GM12878 (cell line): Measurements from ENCODE around the gene PTPRM. TPM values are rescaled to one million over a fixed set of nuclear protein-coding genes. Genes with fewer than 3 reads are reported as not detected.

Source experiments
- ATAC-seq: fragments of 200-7000 bp; cut with Tn5 transposase; 3 replicates; pipeline ENCODE4 v1.9.1; 2020; ENCODE audit warnings: mild to moderate bottlenecking, moderate library complexity
- BruUV-seq: library from RNA; stranded (reverse); fragments of 400-500 nt; replicated peaks from 2 replicates; lab custom pipeline; 2021; lab: Mats Ljungman, UMichigan
- CTCF ChIA-PET: fragments of 300-600 bp; sonication (Branson Sonifier 250); formaldehyde crosslinking; extraction: SDS; loops from one replicate; lab custom pipeline; 2021; ENCODE audit warnings: inconsistent platforms; lab: Yijun Ruan, JAX
- POLR2A ChIA-PET: fragments of 350-600 bp; formaldehyde crosslinking; extraction: SDS; loops from one replicate; lab custom pipeline; 2021; ENCODE audit warnings: inconsistent platforms; lab: Charles Lee
- RAD21 ChIA-PET: fragments of 300-600 bp; sonication (Branson Sonifier 250); formaldehyde crosslinking; loops from one replicate; lab custom pipeline; 2023; ENCODE audit warnings: antibody characterized with exemption; ENCODE audit not compliant: unreplicated experiment; lab: Charles Lee
- SMC1A ChIA-PET: fragments of 300-600 bp; sonication (Branson Sonifier 250); formaldehyde crosslinking; loops from one replicate; lab custom pipeline; 2023; ENCODE audit not compliant: unreplicated experiment, uncharacterized antibody; lab: Charles Lee
- DNase-seq: peaks from one replicate; pipeline ENCODE4 v3.0.0-alpha.2; 2011; ENCODE audit warnings: low read depth, low spot score
- FAIRE-seq: peaks from 3 replicates; lab custom pipeline; 2011; peaks lifted over from hg19 to GRCh38; lab: Jason Lieb, UNC
- H2AFZ ChIP-seq: 2 replicates; pipeline ENCODE4 v1.6.0; 2011; ENCODE audit warnings: low read depth, low read length, control low read depth; ENCODE audit not compliant: control insufficient read depth
- H3K27ac ChIP-seq: 2 replicates; pipeline ENCODE4 v1.5.1; 2011; ENCODE audit warnings: control low read depth; ENCODE audit not compliant: control insufficient read depth, insufficient read depth
- H3K27me3 ChIP-seq, 2 experiments: replicated peaks in 1 of 2; 2 replicates each; pipeline versions ENCODE4 v1.6.0 to v1.6.1; 2011; ENCODE audit warnings: low read length in 1 of 2; ENCODE audit not compliant: control insufficient read depth in 2 of 2, insufficient read depth in 2 of 2
- H3K36me3 ChIP-seq, 2 experiments: 2 replicates each; pipeline ENCODE4 v1.5.1; 2011; ENCODE audit warnings: low read length in 1 of 2; ENCODE audit not compliant: control insufficient read depth in 2 of 2, insufficient read depth in 2 of 2
- H3K4me1 ChIP-seq: 2 replicates; pipeline ENCODE4 v1.6.1; 2011; ENCODE audit warnings: mild to moderate bottlenecking, low read length, moderate library complexity, mixed read lengths; ENCODE audit not compliant: control insufficient read depth, insufficient read depth
- H3K4me2 ChIP-seq: 2 replicates; pipeline ENCODE4 v1.6.0; 2011; ENCODE audit warnings: control low read depth; ENCODE audit not compliant: control insufficient read depth, insufficient read depth
- H3K4me3 ChIP-seq: fragments of 200-600 bp; sonication (generic); 2 replicates; pipeline ENCODE4 v1.5.1; 2016
- H3K79me2 ChIP-seq: 2 replicates; pipeline ENCODE4 v1.6.0; 2011; ENCODE audit warnings: low read length; ENCODE audit not compliant: control insufficient read depth, insufficient read depth
- H3K9ac ChIP-seq: 2 replicates; pipeline ENCODE4 v1.8.0; 2011; ENCODE audit warnings: low read length, control low read depth, mixed read lengths; ENCODE audit not compliant: control insufficient read depth, insufficient read depth
- H3K9me3 ChIP-seq: replicated peaks from 3 replicates; pipeline ENCODE4 v1.5.1; 2011; ENCODE audit warnings: mild to moderate bottlenecking, low read length; ENCODE audit not compliant: control insufficient read depth, insufficient read depth
- H4K20me1 ChIP-seq: 2 replicates; pipeline ENCODE4 v1.6.0; 2011; ENCODE audit not compliant: control insufficient read depth, insufficient read depth
- BRCA1 ChIP-seq: IDR thresholded peaks from 2 replicates; pipeline ENCODE4 v1.6.1; 2011; ENCODE audit warnings: low read depth, low read length, improper control_type of control experiment
- CUX1 ChIP-seq: IDR thresholded peaks from 2 replicates; pipeline ENCODE4 v1.6.1; 2012; ENCODE audit warnings: improper control_type of control experiment, low read depth, low read length; ENCODE audit not compliant: insufficient replicate concordance
- JUND ChIP-seq: IDR thresholded peaks from 2 replicates; pipeline ENCODE4 v1.6.1; 2012; ENCODE audit warnings: low read depth, mild to moderate bottlenecking, low read length, improper control_type of control experiment, moderate library complexity
- KLF5 ChIP-seq: fragments of 450-650 bp; IDR thresholded peaks from 2 replicates; pipeline ENCODE4 v1.6.1; 2014; ENCODE audit warnings: mild to moderate bottlenecking; ENCODE audit not compliant: partially characterized antibody
- MYB ChIP-seq: fragments of 150-350 bp; IDR thresholded peaks from 2 replicates; pipeline ENCODE4 v1.6.1; 2014; ENCODE audit warnings: mild to moderate bottlenecking, low read depth, low read length, borderline replicate concordance
- NFYA ChIP-seq: IDR thresholded peaks from 2 replicates; pipeline ENCODE4 v1.6.1; 2011; ENCODE audit warnings: low read depth, mild to moderate bottlenecking, low read length, improper control_type of control experiment, borderline replicate concordance
- POU2F2 ChIP-seq: IDR thresholded peaks from 3 replicates; pipeline ENCODE4 v1.6.1; 2011; ENCODE audit warnings: low read depth, mild to moderate bottlenecking, low read length, borderline replicate concordance
- RAD21 ChIP-seq: IDR thresholded peaks from 2 replicates; pipeline ENCODE4 v1.6.1; 2011; ENCODE audit warnings: mild to moderate bottlenecking, low read depth, low read length, moderate library complexity; ENCODE audit not compliant: insufficient read depth
- RB1 ChIP-seq: fragments of 450-650 bp; formaldehyde crosslinking; IDR thresholded peaks from 2 replicates; pipeline ENCODE4 v1.6.1; 2017; ENCODE audit warnings: mild to moderate bottlenecking, borderline replicate concordance
- SKIL ChIP-seq: fragments of 450-650 bp; IDR thresholded peaks from 2 replicates; pipeline ENCODE4 v1.6.1; 2017; ENCODE audit warnings: mild to moderate bottlenecking, low read depth, inconsistent platforms; ENCODE audit not compliant: poor library complexity, severe bottlenecking
- SPI1 ChIP-seq: IDR thresholded peaks from 2 replicates; pipeline ENCODE4 v1.6.1; 2011; ENCODE audit warnings: low read depth, mild to moderate bottlenecking, low read length, moderate library complexity, borderline replicate concordance; ENCODE audit not compliant: insufficient read depth
- STAT3 ChIP-seq: IDR thresholded peaks from 2 replicates; pipeline ENCODE4 v1.6.1; 2011; ENCODE audit warnings: low read depth, low read length, improper control_type of control experiment
- ZNF687 ChIP-seq: fragments of 450-650 bp; IDR thresholded peaks from 2 replicates; pipeline ENCODE4 v1.6.1; 2017; ENCODE audit warnings: mild to moderate bottlenecking, moderate library complexity
- WGBS: methylation state at CpG from one replicate; pipeline ENCODE4 v1.1.6; 2016; ENCODE audit warnings: low lambda C conversion rate; ENCODE audit not compliant: insufficient replicate concordance, insufficient coverage; ENCODE audit errors: missing lambda C conversion rate; 5-methylcytosine and 5-hydroxymethylcytosine counted together
- in situ Hi-C: fragments of 300-500 bp; cut with MboI; formaldehyde crosslinking; loops from 9 replicates; pipeline ENCODE4 v1.14.3; 2018; ENCODE audit warnings: mixed read lengths
- intact Hi-C: fragments of 100-400 bp; cut with micrococcal nuclease; formaldehyde crosslinking; loops from one replicate; pipeline ENCODE4 v1.14.2; 2022; ENCODE audit not compliant: unreplicated experiment
- polyA plus RNA-seq, 11 experiments: library from polyadenylated mRNA; depleted of rRNA in 4 of 11; unstranded in 6 of 11; stranded (reverse) in 5 of 11; fragments of >200 nt; fragmentation: Nextera tagmentation in 4 of 11; fragmentation: Illumina TruSeq in 1 of 11; extraction: Ambion mirVana in 4 of 11; extraction: Trizol in 1 of 11; gene quantifications; 1 replicate in 1 of 11; 2 replicates in 10 of 11; pipeline versions ENCODE4 v1.2.1 to v1.2.3, GENCODE V29; 2011 to 2016; ENCODE audit warnings: inconsistent platforms in 2 of 11, missing spikeins in 2 of 11, low read depth in 1 of 11
- total RNA-seq, 4 experiments: library from RNA; depleted of rRNA in 3 of 4; stranded (reverse); fragments of >200 nt in 3 of 4; fragmentation: Illumina TruSeq in 1 of 4; extraction: Trizol in 1 of 4; gene quantifications; 2 replicates each; pipeline versions ENCODE4 v1.2.1 to v1.2.3, GENCODE V29; 2013 to 2021

PTPRM gene
- total and polyA plus RNA-seq, 10 of the 15 experiments (the other 5 are each of a cell fraction or from before 2014, with no cell fraction given), result 0.07 to 22.6 (median 0.60) TPM

GRCh38 chr18:7725473-7725872 is 158.4 kb downstream of the PTPRM start:
- WGBS, result 22% methylated on average over 9 of the region's 9 CpGs
- Histone ChIP-seq H4K20me1 (no peaks in the 10 kb centered on the region), H3K4me2 (no peak overlapping the region), H3K9ac (no peak overlapping the region), H3K4me1 (no peaks in the 10 kb centered on the region), H3K27ac (no peak overlapping the region), H3K27me3 (no peaks in the 10 kb centered on the region), H2AFZ (no peak overlapping the region), H3K9me3 (no peaks in the 10 kb centered on the region), H3K36me3 (no peaks in the 10 kb centered on the region), H3K4me3 (no peak overlapping the region), H3K79me2 (no peaks in the 10 kb centered on the region)
- ATAC-seq (no peak), DNase-seq (no peak), FAIRE-seq (no peak)
- BruUV-seq, result no TSS peak
- ChIA-PET POLR2A (no interaction called here), RAD21 (no interaction called here), CTCF (no interaction called here), SMC1A (no interaction called here)
- in situ Hi-C loops, result no loop called here
- intact Hi-C loops, result no loop called here
- TF ChIP-seq JUND (no peak), CUX1 (no peak), SKIL (no peak), ZNF687 (no peak), BRCA1 (no peak), STAT3 (no peak), RAD21 (no peak), NFYA (no peak), SPI1 (no peak), MYB (no peak), RB1 (no peak), KLF5 (no peak), POU2F2 (no peak)
